NCI-H1048 (cell line): Measurements from ENCODE around the gene ACSL3.
"Not testable (repeated sequence)": the region's sequence is repeated elsewhere in the genome, so short reads cannot be mapped to it uniquely, and the experiment has no call there.

Experiments
- DNase-seq: peaks from one replicate; lab custom pipeline; 2025; lab: John Stamatoyannopoulos, UW

ACSL3 gene

GRCh38 chr2:222860740-222861410, at the start of gene ACSL3:
Gene ACSL3, plus strand, starts transcription at chr2:222861036. Its CDS starts 47,737 bp downstream, at chr2:222908773.
- DNase-seq = peak; percentile 70

- no peak for DNase-seq
These were observed 49.0 kb upstream of the ACSL3 start for GRCh38 chr2:222811828-222812227.

- no peak for DNase-seq
These were observed 47.5 kb upstream of the ACSL3 start for GRCh38 chr2:222813177-222813843.

- no peak for DNase-seq
These were observed 41.0 kb upstream of the ACSL3 start for GRCh38 chr2:222819722-222820333.

GRCh38 chr2:222823183-222823930, 37.5 kb upstream of the ACSL3 start:
- DNase-seq = no peak

GRCh38 chr2:222825031-222825430, 35.8 kb upstream of the ACSL3 start:
- DNase-seq = no peak

- no peak for DNase-seq
These were observed 33.4 kb upstream of the ACSL3 start for GRCh38 chr2:222827417-222827816.

GRCh38 chr2:222828572-222828971, 32.3 kb upstream of the ACSL3 start:
- DNase-seq = no peak

GRCh38 chr2:222830164-222830563, 30.7 kb upstream of the ACSL3 start:
- DNase-seq = no peak

- DNase-seq = no peak
These were observed 27.4 kb upstream of the ACSL3 start for GRCh38 chr2:222833410-222833809.

GRCh38 chr2:222835143-222835822, 25.6 kb upstream of the ACSL3 start:
- no peak for DNase-seq

- DNase-seq = no peak
These were observed 25.0 kb upstream of the ACSL3 start for GRCh38 chr2:222835823-222836151.

GRCh38 chr2:222837643-222838056, 23.2 kb upstream of the ACSL3 start:
- no peak for DNase-seq

- DNase-seq = no peak
These were observed 20.6 kb upstream of the ACSL3 start for GRCh38 chr2:222840060-222840802.

- DNase-seq = no peak
These were observed 18.2 kb upstream of the ACSL3 start for GRCh38 chr2:222842491-222843174.

- DNase-seq = no peak
These were observed 16.5 kb upstream of the ACSL3 start for GRCh38 chr2:222844323-222844722.

GRCh38 chr2:222845314-222845713, 15.5 kb upstream of the ACSL3 start:
- not testable (repeated sequence) for DNase-seq

GRCh38 chr2:222846003-222846402, 14.8 kb upstream of the ACSL3 start:
- no peak for DNase-seq

GRCh38 chr2:222848031-222848430, 12.8 kb upstream of the ACSL3 start:
- not testable (repeated sequence) for DNase-seq

- DNase-seq = no peak
These were observed 12.0 kb upstream of the ACSL3 start for GRCh38 chr2:222848862-222849261.
